GM10266 (cell line): ENCODE results near the gene LRIF1.

Experiments used
- DNase-seq: peaks from one replicate; pipeline ENCODE4 v3.0.0; 2012; ENCODE audit errors: extremely low spot score
- CTCF ChIP-seq: IDR thresholded peaks from 2 replicates; pipeline ENCODE4 v1.5.1; 2012; ENCODE audit warnings: mild to moderate bottlenecking, low read depth; ENCODE audit not compliant: control insufficient read depth, insufficient read depth; ENCODE audit errors: missing control alignments

LRIF1 gene

GRCh38 chr1:110961902-110962301 lies 1.8 kb downstream of the LRIF1 start:
- DNase-seq, result no peak
- TF ChIP-seq CTCF, result no peak

DNA sequence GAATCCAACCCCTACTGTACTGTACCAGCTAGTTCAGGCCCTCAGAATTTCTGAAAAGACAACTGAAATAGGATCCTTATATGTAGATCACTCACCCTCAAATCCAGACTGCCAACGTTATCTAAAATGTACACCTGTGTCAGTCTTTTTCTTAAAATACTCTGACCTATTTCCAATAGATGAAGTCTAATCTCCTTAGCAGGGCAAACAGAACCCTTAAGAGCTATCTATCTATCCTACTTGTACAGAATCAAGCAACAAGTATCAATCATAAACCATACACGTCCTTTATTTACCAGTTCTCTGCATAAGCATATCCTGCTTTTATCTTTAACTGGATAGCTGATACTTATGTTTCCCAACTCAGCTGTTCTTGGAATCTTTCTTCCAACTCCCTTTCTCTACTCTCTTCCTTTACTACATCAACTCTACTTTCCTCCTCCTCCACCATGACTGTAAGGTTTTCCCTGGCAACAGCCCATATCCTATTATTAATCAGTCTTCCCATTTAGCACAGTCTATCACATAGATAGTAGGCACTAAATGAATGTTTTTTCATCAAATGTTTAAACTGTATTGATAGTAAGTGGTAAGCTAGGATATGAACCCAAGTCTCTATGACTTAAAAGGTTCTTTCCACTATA lies 2.8 kb downstream of the LRIF1 start:
- no peak for TF ChIP-seq CTCF
- DNase-seq, result no peak

DNA sequence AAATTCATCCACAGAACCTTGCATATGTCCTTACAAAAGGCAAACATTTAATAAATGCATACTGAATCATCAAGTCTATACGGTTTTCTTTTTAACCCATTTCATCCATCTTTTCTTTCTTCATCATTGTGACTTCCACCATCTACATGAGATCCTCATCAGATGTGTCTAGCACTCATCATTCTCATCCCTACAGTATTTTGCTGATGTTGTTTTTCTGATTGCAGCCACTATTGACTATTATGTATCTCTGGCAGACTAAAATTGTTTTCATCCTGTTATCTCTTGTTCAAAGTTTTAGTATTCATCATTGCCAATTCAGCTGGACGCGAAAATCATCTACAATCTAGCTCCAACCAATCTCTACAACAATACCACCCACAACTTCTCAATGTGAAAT lies 5.9 kb downstream of the LRIF1 start:
- no peak for DNase-seq
- TF ChIP-seq CTCF, result no peak

DNA sequence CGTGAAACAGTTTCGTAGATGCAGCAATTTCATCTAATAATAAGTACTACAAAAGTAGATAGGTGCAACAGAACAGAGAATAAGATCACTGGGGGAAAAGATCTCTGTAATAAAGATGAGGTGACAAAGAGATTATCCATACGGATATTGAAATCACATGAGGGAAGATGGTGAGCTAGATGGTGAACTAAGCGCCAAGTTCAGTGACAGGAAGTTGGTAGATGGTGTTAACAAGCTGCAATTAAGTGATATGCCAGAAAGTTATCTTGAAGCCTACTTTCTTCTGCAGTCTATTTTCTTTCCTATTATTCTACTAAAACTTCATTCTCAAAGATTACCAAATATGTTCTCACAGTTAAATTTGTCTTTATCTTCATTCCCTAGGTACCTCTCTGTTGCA lies 7.1 kb downstream of the LRIF1 start:
- TF ChIP-seq CTCF, result no peak

GRCh38 chr1:110953031-110953430 lies 10.7 kb downstream of the LRIF1 start:
- DNase-seq, result no peak
- TF ChIP-seq CTCF, result no peak

More for the DNA sequence above, 7.1 kb downstream of the LRIF1 start:
- no peak for DNase-seq

DNA sequence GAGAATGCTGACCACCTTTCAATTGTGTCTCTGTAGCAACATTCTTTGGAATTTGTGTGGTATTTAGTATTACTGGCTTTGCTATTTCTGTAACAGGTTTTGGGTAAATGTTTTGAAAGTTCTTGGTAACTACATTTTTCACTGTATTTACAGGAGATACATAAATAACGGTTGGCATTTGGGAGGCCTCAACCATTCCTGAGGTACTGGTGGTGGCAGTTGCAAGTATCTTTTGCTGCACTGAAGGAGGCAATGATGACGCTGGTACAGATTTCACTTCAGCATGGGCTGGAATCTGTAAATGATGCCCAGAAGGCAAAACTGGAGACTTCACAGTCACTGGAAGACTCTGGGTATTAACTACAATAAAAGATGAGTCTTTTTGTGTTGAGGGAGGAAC lies 11.7 kb downstream of the LRIF1 start:
- no peak for DNase-seq
- no peak for TF ChIP-seq CTCF

- no peak for DNase-seq
- TF ChIP-seq CTCF, result no peak
Observed at GRCh38 chr1:110951161-110951560, 12.6 kb downstream of the LRIF1 start.
